Panc1 (cell line): ENCODE data around the gene FAM169A.
"Not testable (repeated sequence)": the region's sequence is repeated elsewhere in the genome, so short reads cannot be mapped to it uniquely, and the experiment has no call there.

Experiments
- POLR2AphosphoS5 ChIP-seq: IDR thresholded peaks from 2 replicates; pipeline ENCODE4 v1.6.1; 2012; ENCODE audit warnings: mild to moderate bottlenecking, low read depth, low read length, moderate library complexity
- SIN3A ChIP-seq: IDR thresholded peaks from 2 replicates; pipeline ENCODE4 v1.6.1; 2012; ENCODE audit warnings: low read depth, mild to moderate bottlenecking, low read length, moderate library complexity, borderline replicate concordance; ENCODE audit not compliant: insufficient read depth
- TCF7L2 ChIP-seq: IDR thresholded peaks from 2 replicates; pipeline ENCODE4 v1.6.1; 2011; ENCODE audit warnings: mild to moderate bottlenecking, low read depth, low read length, inconsistent platforms
- TF ChIP-seq, protein P1 (sequence below): fragments of 450-650 bp; IDR thresholded peaks from 2 replicates; pipeline ENCODE4 v1.5.1; 2017; ENCODE audit warnings: mild to moderate bottlenecking
- TF ChIP-seq, protein P2 (sequence below), 2 experiments: IDR thresholded peaks; 2 replicates each; pipeline ENCODE4 v1.6.1; 2011 to 2012; ENCODE audit warnings: low read depth in 2 of 2, control low read depth in 1 of 2, low read length in 1 of 2, mild to moderate bottlenecking in 1 of 2, moderate library complexity in 1 of 2; ENCODE audit not compliant: insufficient read depth in 1 of 2

DNA sequence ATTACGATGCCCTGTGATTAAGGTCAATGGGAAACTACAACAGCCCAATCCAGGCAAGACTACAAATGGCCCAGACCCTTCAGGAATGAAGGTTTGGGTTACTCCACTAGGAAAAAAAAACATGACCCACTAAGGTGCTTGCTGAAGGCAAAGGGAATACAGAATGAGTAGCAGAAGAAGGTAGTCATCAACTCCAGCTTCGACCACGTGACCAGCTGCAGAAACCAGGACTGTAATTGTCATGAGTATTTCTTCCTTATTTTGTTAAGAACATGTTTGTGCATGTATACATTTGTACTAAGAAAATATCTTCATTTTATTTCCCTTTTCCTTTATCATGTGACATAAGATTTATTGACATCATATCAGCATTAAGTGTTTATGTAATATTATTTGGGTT lies 74.5 kb downstream of the FAM169A start:
- not testable (repeated sequence) for TF ChIP-seq TCF7L2, SIN3A, POLR2AphosphoS5
- TF ChIP-seq, protein P1, sequence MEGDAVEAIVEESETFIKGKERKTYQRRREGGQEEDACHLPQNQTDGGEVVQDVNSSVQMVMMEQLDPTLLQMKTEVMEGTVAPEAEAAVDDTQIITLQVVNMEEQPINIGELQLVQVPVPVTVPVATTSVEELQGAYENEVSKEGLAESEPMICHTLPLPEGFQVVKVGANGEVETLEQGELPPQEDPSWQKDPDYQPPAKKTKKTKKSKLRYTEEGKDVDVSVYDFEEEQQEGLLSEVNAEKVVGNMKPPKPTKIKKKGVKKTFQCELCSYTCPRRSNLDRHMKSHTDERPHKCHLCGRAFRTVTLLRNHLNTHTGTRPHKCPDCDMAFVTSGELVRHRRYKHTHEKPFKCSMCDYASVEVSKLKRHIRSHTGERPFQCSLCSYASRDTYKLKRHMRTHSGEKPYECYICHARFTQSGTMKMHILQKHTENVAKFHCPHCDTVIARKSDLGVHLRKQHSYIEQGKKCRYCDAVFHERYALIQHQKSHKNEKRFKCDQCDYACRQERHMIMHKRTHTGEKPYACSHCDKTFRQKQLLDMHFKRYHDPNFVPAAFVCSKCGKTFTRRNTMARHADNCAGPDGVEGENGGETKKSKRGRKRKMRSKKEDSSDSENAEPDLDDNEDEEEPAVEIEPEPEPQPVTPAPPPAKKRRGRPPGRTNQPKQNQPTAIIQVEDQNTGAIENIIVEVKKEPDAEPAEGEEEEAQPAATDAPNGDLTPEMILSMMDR, result not testable (repeated sequence)
- TF ChIP-seq, protein P2, sequence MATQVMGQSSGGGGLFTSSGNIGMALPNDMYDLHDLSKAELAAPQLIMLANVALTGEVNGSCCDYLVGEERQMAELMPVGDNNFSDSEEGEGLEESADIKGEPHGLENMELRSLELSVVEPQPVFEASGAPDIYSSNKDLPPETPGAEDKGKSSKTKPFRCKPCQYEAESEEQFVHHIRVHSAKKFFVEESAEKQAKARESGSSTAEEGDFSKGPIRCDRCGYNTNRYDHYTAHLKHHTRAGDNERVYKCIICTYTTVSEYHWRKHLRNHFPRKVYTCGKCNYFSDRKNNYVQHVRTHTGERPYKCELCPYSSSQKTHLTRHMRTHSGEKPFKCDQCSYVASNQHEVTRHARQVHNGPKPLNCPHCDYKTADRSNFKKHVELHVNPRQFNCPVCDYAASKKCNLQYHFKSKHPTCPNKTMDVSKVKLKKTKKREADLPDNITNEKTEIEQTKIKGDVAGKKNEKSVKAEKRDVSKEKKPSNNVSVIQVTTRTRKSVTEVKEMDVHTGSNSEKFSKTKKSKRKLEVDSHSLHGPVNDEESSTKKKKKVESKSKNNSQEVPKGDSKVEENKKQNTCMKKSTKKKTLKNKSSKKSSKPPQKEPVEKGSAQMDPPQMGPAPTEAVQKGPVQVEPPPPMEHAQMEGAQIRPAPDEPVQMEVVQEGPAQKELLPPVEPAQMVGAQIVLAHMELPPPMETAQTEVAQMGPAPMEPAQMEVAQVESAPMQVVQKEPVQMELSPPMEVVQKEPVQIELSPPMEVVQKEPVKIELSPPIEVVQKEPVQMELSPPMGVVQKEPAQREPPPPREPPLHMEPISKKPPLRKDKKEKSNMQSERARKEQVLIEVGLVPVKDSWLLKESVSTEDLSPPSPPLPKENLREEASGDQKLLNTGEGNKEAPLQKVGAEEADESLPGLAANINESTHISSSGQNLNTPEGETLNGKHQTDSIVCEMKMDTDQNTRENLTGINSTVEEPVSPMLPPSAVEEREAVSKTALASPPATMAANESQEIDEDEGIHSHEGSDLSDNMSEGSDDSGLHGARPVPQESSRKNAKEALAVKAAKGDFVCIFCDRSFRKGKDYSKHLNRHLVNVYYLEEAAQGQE (IDR thresholded peaks at IDR 0.05; ENCODE audit: insufficient read depth in 1 of 2, low read depth in 2 of 2, low read length in 1 of 2), result not testable (repeated sequence)
